Measurements from ENCODE around the gene C10orf143.

C10orf143 gene

GRCh38 chr10:130041451-130042371, 68.9 kb downstream of the C10orf143 start:
- no peak for TF ChIP-seq CTCF (IDR thresholded peaks at IDR 0.05; ENCODE audit: low read length, missing control alignments)
- no peak overlapping the region for H3K4me3 ChIP-seq (replicated peaks; ENCODE audit: low read depth, low read length)
- no peak for DNase-seq (ENCODE audit: low read depth)

- no peak overlapping the region for H3K4me3 ChIP-seq (replicated peaks; ENCODE audit: low read depth, low read length)
- no peak for DNase-seq (ENCODE audit: low read depth)
- TF ChIP-seq CTCF (IDR thresholded peaks at IDR 0.05; ENCODE audit: low read length, missing control alignments): no peak
These were observed 69.8 kb downstream of the C10orf143 start for GRCh38 chr10:130040817-130041330.

GRCh38 chr10:130040351-130040750, 70.3 kb downstream of the C10orf143 start:
- no peak for TF ChIP-seq CTCF (IDR thresholded peaks at IDR 0.05; ENCODE audit: low read length, missing control alignments)
- no peak for DNase-seq (ENCODE audit: low read depth)
- H3K4me3 ChIP-seq (replicated peaks; ENCODE audit: low read depth, low read length): no peak overlapping the region

GRCh38 chr10:130039141-130039540, 71.5 kb downstream of the C10orf143 start:
- TF ChIP-seq CTCF (IDR thresholded peaks at IDR 0.05; ENCODE audit: low read length, missing control alignments): no peak
- DNase-seq (ENCODE audit: low read depth): no peak
- H3K4me3 ChIP-seq (replicated peaks; ENCODE audit: low read depth, low read length): no peak overlapping the region

GRCh38 chr10:130038611-130039109, 72.0 kb downstream of the C10orf143 start:
- H3K4me3 ChIP-seq (replicated peaks; ENCODE audit: low read depth, low read length): no peak overlapping the region

GRCh38 chr10:130038019-130038555, 72.5 kb downstream of the C10orf143 start:
- no peak for DNase-seq (ENCODE audit: low read depth)
- H3K4me3 ChIP-seq (replicated peaks; ENCODE audit: low read depth, low read length): no peak overlapping the region
- no peak for TF ChIP-seq CTCF (IDR thresholded peaks at IDR 0.05; ENCODE audit: low read length, missing control alignments)

More at GRCh38 chr10:130038611-130039109, 72.0 kb downstream of the C10orf143 start:
- no peak for DNase-seq (ENCODE audit: low read depth)
- TF ChIP-seq CTCF (IDR thresholded peaks at IDR 0.05; ENCODE audit: low read length, missing control alignments): no peak
